Natural killer cell treated with Interleukin-12 subunit alpha and Interleukin-12 subunit beta and Interleukin-15 and Interleukin-18, amount 100 ng/mL, for 72 hours (primary cell): Measurements from ENCODE around the gene FDXR. TPM values are rescaled to one million over a fixed set of nuclear protein-coding genes. Genes with fewer than 3 reads are reported as not detected.

Source experiments
- ATAC-seq, 2 donors: fragments of 150-1000 bp; cut with Tn5 transposase in 1 of 2; sonication (Bioruptor Pico), chemical (Tn5 transposase) in 1 of 2; 2 replicates each; pipeline ENCODE4 v1.10.0; 2021
- DNase-seq: peaks from one replicate; pipeline ENCODE4 v3.0.0; 2022; ENCODE audit warnings: low spot score
- H3K27ac Mint-ChIP-seq, 2 donors: 1 replicate in 1 of 2; 2 replicates in 1 of 2; pipeline ENCODE4 v1.8.0; 2022; ENCODE audit warnings: mixed read lengths in 2 of 2, mild to moderate bottlenecking in 1 of 2, moderate library complexity in 1 of 2
- H3K27me3 Mint-ChIP-seq, 2 donors: 1 replicate in 1 of 2; 2 replicates in 1 of 2; pipeline ENCODE4 v1.8.0; 2022; ENCODE audit warnings: mixed read lengths in 2 of 2
- H3K36me3 Mint-ChIP-seq: one replicate; pipeline ENCODE4 v1.8.0; 2022; ENCODE audit warnings: mixed read lengths
- H3K4me1 Mint-ChIP-seq, 2 donors: 1 replicate in 1 of 2; 2 replicates in 1 of 2; pipeline ENCODE4 v1.8.0; 2022; ENCODE audit warnings: low read depth in 2 of 2, mixed read lengths in 2 of 2, mild to moderate bottlenecking in 1 of 2
- H3K4me3 Mint-ChIP-seq: one replicate; pipeline ENCODE4 v1.8.0; 2022; ENCODE audit warnings: mixed read lengths
- H3K9me3 Mint-ChIP-seq: 2 replicates; pipeline ENCODE4 v1.8.0; 2022; ENCODE audit warnings: mixed read lengths
- total RNA-seq, 2 donors: library from RNA; stranded (reverse); gene quantifications; one replicate each; pipeline ENCODE4 v1.2.3, GENCODE V29; 2022

The FDXR gene
- total RNA-seq, 2 donors from 2014 or later: 9.8 to 16.7 TPM

DNA sequence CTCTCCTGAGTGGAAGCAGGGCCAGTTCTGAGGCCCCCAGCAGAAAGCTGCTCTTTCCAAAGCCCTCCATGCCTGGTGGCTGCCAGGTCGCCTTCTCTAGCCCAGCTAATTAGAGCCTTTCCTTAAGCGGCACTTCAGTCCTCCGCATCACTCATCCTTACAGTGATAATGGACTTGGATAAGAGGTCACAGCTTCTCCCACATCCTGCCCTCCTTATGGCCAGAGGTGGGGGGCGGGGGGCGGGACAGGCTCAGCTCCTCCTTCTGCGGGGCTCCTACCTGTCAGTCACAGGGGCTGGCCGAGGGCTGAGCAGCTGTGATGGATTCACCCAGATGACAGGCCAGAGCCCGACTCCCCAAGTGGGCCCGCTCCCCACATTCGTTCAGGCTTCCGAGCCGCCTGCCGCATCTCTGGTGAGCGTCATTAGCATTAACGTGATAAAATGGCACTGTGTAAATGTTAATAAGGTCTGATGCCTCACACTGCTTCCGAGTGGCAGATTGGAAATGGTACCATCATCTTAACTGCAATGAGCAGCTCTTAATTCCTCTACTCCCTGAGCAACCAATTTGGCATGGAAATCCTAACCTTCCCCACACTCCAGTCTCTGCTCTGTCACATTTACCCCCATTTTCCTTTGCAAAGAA, 54.4 kb downstream of the FDXR start:
- H3K27me3 Mint-ChIP-seq: no peaks in the 10 kb centered on the region
- no peaks in the 10 kb centered on the region for H3K9me3 Mint-ChIP-seq
- H3K4me1 Mint-ChIP-seq: peaks cover 0 to 5% of the 10 kb centered on the region in 2 donors
- H3K27ac Mint-ChIP-seq: no peak overlapping the region
- ATAC-seq (no peak), DNase-seq (no peak)
- no peaks in the 10 kb centered on the region for H3K36me3 Mint-ChIP-seq
- no peak overlapping the region for H3K4me3 Mint-ChIP-seq

DNA sequence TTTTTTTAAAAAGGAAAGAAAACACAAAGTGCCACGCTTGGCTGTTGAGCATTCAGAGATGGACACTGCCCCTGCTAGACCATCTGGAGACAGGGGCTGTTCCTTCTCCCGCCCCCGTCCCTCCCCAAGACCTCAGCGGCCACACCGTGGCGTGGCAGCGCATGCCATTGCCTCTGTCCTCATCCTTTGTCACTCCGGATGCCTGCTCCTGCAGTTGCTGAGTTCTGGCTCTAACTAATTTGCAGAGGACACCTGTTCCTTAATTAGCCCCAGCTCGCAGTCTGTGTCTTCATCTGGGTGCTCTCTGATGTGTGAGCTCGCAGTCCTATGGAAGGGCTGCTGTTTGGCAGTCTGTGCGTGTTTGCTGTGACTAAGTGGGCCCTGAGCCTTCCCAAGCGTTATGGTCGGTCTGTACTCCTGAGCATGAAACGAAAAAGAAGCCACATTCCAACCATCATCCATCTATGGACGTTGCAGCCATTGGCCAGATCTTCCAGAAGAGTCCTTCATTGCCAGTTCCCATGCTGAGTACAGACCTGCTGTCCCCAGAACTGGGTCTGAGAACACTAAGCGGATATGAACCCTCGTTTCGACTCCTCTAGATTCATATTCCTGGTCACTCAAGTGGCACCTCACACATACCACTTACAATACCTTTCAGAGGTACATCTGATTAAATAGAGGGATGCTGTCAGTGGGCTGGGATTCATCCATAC, 55.7 kb downstream of the FDXR start:
- Mint-ChIP-seq H3K9me3 (no peaks in the 10 kb centered on the region), H3K4me3 (no peak overlapping the region), H3K27me3 (no peaks in the 10 kb centered on the region), H3K27ac (no peak overlapping the region), H3K36me3 (no peaks in the 10 kb centered on the region), H3K4me1 (peaks cover 0 to 5% of the 10 kb centered on the region in 2 donors)
- DNase-seq (no peak), ATAC-seq (no peak)

- Mint-ChIP-seq H3K27ac (no peak overlapping the region), H3K27me3 (no peaks in the 10 kb centered on the region), H3K4me3 (no peak overlapping the region), H3K4me1 (peaks cover 0 to 5% of the 10 kb centered on the region in 2 donors), H3K9me3 (no peaks in the 10 kb centered on the region), H3K36me3 (no peaks in the 10 kb centered on the region)
- ATAC-seq (peak; percentile 30 to 42), DNase-seq (no peak)
Observed at GRCh38 chr17:74815550-74816370, 57.0 kb downstream of the FDXR start.

DNA sequence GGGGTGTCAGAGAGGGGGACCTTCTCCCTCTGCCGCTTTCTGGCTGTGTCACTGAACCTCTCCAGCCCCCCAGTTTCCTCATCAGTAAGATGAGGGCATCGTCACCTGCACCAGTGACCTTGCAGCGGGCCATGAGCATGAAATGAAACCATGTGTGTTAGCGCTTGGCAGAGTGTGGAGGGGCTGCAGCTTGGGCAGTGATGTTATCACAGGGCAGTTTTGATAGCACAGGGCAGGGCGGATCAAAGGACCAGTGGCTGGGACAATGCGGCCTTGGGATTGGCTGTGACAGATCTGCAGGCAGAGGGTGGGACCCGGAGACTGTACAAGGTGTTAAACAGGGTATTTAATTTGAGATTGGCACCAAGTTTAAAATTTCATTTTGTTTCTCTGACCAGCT, 57.7 kb downstream of the FDXR start:
- no peak for ATAC-seq
- Mint-ChIP-seq H3K9me3 (no peaks in the 10 kb centered on the region), H3K27me3 (no peaks in the 10 kb centered on the region), H3K4me1 (peaks cover 0 to 7% of the 10 kb centered on the region in 2 donors), H3K27ac (no peak overlapping the region), H3K4me3 (no peak overlapping the region), H3K36me3 (no peaks in the 10 kb centered on the region)
- no peak for DNase-seq

DNA sequence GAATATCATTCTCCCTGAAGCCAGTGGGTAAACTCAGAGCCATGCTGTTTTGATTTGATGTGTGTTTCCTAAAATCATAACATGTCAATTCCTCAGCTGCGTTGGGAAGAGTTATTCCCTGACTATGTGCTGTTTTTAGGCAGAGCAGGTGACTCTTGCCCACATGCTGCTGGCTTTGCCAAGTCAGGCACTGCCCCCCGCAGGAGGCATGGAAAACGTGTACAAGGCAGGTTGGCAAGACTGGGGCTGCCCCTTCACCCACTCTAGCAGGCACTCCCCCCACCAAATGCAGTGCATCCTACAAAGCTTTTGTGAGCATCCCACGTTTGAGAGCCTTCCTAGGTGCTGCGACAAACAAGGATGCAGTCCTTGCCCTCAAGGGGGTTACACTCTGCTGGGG, 58.3 kb downstream of the FDXR start:
- no peaks in the 10 kb centered on the region for H3K36me3 Mint-ChIP-seq
- H3K4me3 Mint-ChIP-seq: no peak overlapping the region
- no peaks in the 10 kb centered on the region for H3K27me3 Mint-ChIP-seq
- H3K27ac Mint-ChIP-seq: no peak overlapping the region
- ATAC-seq: no peak
- H3K9me3 Mint-ChIP-seq: no peaks in the 10 kb centered on the region
- peaks cover 0 to 8% of the 10 kb centered on the region in 2 donors for H3K4me1 Mint-ChIP-seq
- no peak for DNase-seq

Other genes with a start within 250 kb of the FDXR start
- not detected for gene CD300E, start 249.3 kb downstream of the FDXR start, total RNA-seq
- 1 to 10 TPM in 1 of 2 donors, not detected in 1; 2.2 TPM for gene CD300LF, start 160.1 kb downstream of the FDXR start, total RNA-seq
- 1 to 10 TPM; 1.3 to 3.3 TPM for gene RAB37, start 135.7 kb downstream of the FDXR start, total RNA-seq
- 100 to 1,000 TPM; 159 to 187 TPM for gene NHERF1, start 124.4 kb downstream of the FDXR start, total RNA-seq
- gene NAT9, start 96.6 kb downstream of the FDXR start, total RNA-seq: 10 to 100 TPM; 42.9 to 60.7 TPM
- not detected for gene GRIN2C, start 13.1 kb downstream of the FDXR start, total RNA-seq
- not detected for gene FADS6, start 20.6 kb upstream of the FDXR start, total RNA-seq
- not detected for gene USH1G, start 50.3 kb upstream of the FDXR start, total RNA-seq
- gene OTOP2, start 51.3 kb upstream of the FDXR start, total RNA-seq: not detected
- gene OTOP3, start 62.9 kb upstream of the FDXR start, total RNA-seq: not detected
- under 1 TPM; 0.47 to 0.83 TPM for gene HID1, start 99.8 kb upstream of the FDXR start, total RNA-seq
- gene CDR2L, start 114.6 kb upstream of the FDXR start, total RNA-seq: under 1 TPM; 0.07 to 0.47 TPM
- 10 to 100 TPM; 46.6 to 61.8 TPM for gene MRPL58, start 139.7 kb upstream of the FDXR start, total RNA-seq
- 100 to 1,000 TPM; 153 to 187 TPM for gene ATP5PD, start 174.0 kb upstream of the FDXR start, total RNA-seq
- 10 to 100 TPM; 20.0 to 20.1 TPM for gene KCTD2, start 174.2 kb upstream of the FDXR start, total RNA-seq
- gene SLC16A5, start 215.0 kb upstream of the FDXR start, total RNA-seq: 1 to 10 TPM; 4.6 TPM
- gene ARMC7, start 237.0 kb upstream of the FDXR start, total RNA-seq: 10 to 100 TPM; 13.3 to 13.7 TPM